ENCODE results near the gene ZNHIT6. TPM values are rescaled to one million over a fixed set of nuclear protein-coding genes. Genes with fewer than 3 reads are reported as not detected.

Gene ZNHIT6
- total RNA-seq, 3 donors from 2014 or later, result 8.8 to 16.5 (median 10.5) TPM

- H3K4me1 ChIP-seq (ENCODE audit: low read depth), result peaks cover 5% of the 10 kb centered on the region
- no peak for DNase-seq
- no peaks in the 10 kb centered on the region for H3K9me3 ChIP-seq
- TF ChIP-seq CTCF (IDR thresholded peaks at IDR 0.05), result no peak
- H3K4me3 ChIP-seq, result no peak overlapping the region
- no peak for ATAC-seq
- intact Hi-C loops (cut with DNase I, micrococcal nuclease), result no loop called here
- no peaks in the 10 kb centered on the region for H3K36me3 ChIP-seq (ENCODE audit: low read depth)
Measured at GRCh38 chr1:85661767-85662166, 46.5 kb downstream of the ZNHIT6 start.

DNA sequence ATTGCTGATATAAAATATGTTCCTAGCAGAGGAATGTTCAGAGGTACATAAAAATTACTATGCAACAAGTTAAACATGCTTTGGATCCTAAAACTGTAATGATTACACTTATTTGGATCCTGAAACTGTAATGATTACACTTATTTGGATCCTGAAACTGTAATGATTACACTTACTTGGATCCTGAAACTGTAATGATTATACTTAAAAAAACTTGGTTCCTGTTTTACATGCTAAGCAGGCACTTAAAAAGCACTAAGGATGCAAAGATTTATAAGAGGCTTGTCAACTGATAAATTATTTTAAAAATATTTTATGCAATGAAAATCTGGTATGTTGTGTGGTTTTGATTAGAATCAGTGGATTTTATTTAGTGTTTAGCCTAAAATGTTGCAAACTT, 47.7 kb downstream of the ZNHIT6 start:
- ATAC-seq, result no peak
- no peak for TF ChIP-seq CTCF (IDR thresholded peaks at IDR 0.05)
- intact Hi-C loops (cut with DNase I, micrococcal nuclease), result no loop called here

GRCh38 chr1:85659174-85659573, 49.1 kb downstream of the ZNHIT6 start:
- no peak for DNase-seq
- Histone ChIP-seq H3K4me1 (ENCODE audit: low read depth) (peaks cover 5% of the 10 kb centered on the region), H3K36me3 (ENCODE audit: low read depth) (no peaks in the 10 kb centered on the region), H3K4me3 (no peak overlapping the region), H3K9me3 (no peaks in the 10 kb centered on the region)
- no peak for ATAC-seq
- TF ChIP-seq CTCF (IDR thresholded peaks at IDR 0.05), result no peak
- intact Hi-C loops (cut with DNase I, micrococcal nuclease), result no loop called here

More for the DNA sequence above, 47.7 kb downstream of the ZNHIT6 start:
- Histone ChIP-seq H3K9me3 (no peaks in the 10 kb centered on the region), H3K4me1 (ENCODE audit: low read depth) (peaks cover 5% of the 10 kb centered on the region), H3K36me3 (ENCODE audit: low read depth) (no peaks in the 10 kb centered on the region), H3K4me3 (no peak overlapping the region)
- DNase-seq, result no peak

GRCh38 chr1:85656948-85657347, 51.3 kb downstream of the ZNHIT6 start:
- Histone ChIP-seq H3K36me3 (ENCODE audit: low read depth) (no peaks in the 10 kb centered on the region), H3K4me3 (no peak overlapping the region), H3K9me3 (no peaks in the 10 kb centered on the region), H3K4me1 (ENCODE audit: low read depth) (peaks cover 5% of the 10 kb centered on the region)
- ATAC-seq (no peak), DNase-seq (no peak)
- intact Hi-C loops (cut with DNase I, micrococcal nuclease), result no loop called here
- TF ChIP-seq CTCF (IDR thresholded peaks at IDR 0.05), result no peak

- ATAC-seq, result no peak
- peaks cover 3% of the 10 kb centered on the region for H3K4me1 ChIP-seq (ENCODE audit: low read depth)
- intact Hi-C loops (cut with DNase I, micrococcal nuclease), result no loop called here
- H3K4me3 ChIP-seq, result no peak overlapping the region
- H3K9me3 ChIP-seq, result no peaks in the 10 kb centered on the region
- no peak for DNase-seq
- no peak for TF ChIP-seq CTCF (IDR thresholded peaks at IDR 0.05)
- no peaks in the 10 kb centered on the region for H3K36me3 ChIP-seq (ENCODE audit: low read depth)
Measured at GRCh38 chr1:85656256-85656655, 52.0 kb downstream of the ZNHIT6 start.

- Histone ChIP-seq H3K4me1 (ENCODE audit: low read depth) (no peaks in the 10 kb centered on the region), H3K4me3 (no peak overlapping the region), H3K36me3 (ENCODE audit: low read depth) (no peaks in the 10 kb centered on the region), H3K9me3 (no peaks in the 10 kb centered on the region)
- intact Hi-C loops (cut with DNase I, micrococcal nuclease), result no loop called here
- no peak for TF ChIP-seq CTCF (IDR thresholded peaks at IDR 0.05)
- DNase-seq, result no peak
- no peak for ATAC-seq
Measured at GRCh38 chr1:85655315-85655714, 52.9 kb downstream of the ZNHIT6 start.

All from mucosa of descending colon (tissue), 3 donors.